Vagina (tissue), 2 donors: ENCODE data around the gene TMIE. TPM values are rescaled to one million over a fixed set of nuclear protein-coding genes. Genes with fewer than 3 reads are reported as not detected.

Source experiments
- DNase-seq, 2 donors: peaks; one replicate each; pipeline ENCODE4 v3.0.0-alpha.2; 2017; ENCODE audit errors: extremely low spot score in 2 of 2
- H3K27ac ChIP-seq: fragments of 200-600 bp; sonication (generic); one replicate; pipeline ENCODE4 v1.5.1; 2019
- H3K27me3 ChIP-seq: fragments of 200-600 bp; sonication (generic); one replicate; pipeline ENCODE4 v1.5.1; 2019
- H3K36me3 ChIP-seq, 2 donors: fragments of 200-600 bp; sonication (generic); one replicate each; pipeline ENCODE4 v1.5.1; 2017 to 2019
- H3K4me1 ChIP-seq: fragments of 200-600 bp; sonication (generic); one replicate; pipeline ENCODE4 v1.5.1; 2019
- H3K4me3 ChIP-seq, 2 donors: fragments of 200-600 bp; sonication (generic); 1 replicate in 1 of 2; 2 replicates in 1 of 2; pipeline ENCODE4 v1.5.1; 2016 to 2019
- H3K9me3 ChIP-seq: fragments of 200-600 bp; sonication (generic); one replicate; pipeline ENCODE4 v1.5.1; 2019
- POLR2A ChIP-seq, 2 donors: fragments of 450-650 bp; IDR thresholded peaks; one replicate each; pipeline ENCODE4 v1.6.1; 2017; ENCODE audit warnings: antibody characterized with exemption in 2 of 2, mild to moderate bottlenecking in 2 of 2, moderate library complexity in 2 of 2
- POLR2AphosphoS5 ChIP-seq, 2 donors: sonication (generic); formaldehyde crosslinking; IDR thresholded peaks; one replicate each; pipeline ENCODE4 v1.9.0; 2017; ENCODE audit warnings: antibody characterized with exemption in 2 of 2, mild to moderate bottlenecking in 2 of 2, low read depth in 1 of 2; ENCODE audit not compliant: insufficient read depth in 1 of 2
- intact Hi-C: fragments of 100-400 bp; cut with DNase I; formaldehyde crosslinking; loops from one replicate; pipeline ENCODE4 v1.15.1; 2023
- total RNA-seq: library from RNA; depleted of rRNA; stranded (reverse); fragments of >200 nt; gene quantifications from one replicate; pipeline ENCODE4 v1.2.3, GENCODE V29; 2016
- TF ChIP-seq, protein P1 (sequence below), 3 experiments: fragments of 450-650 bp in 2 of 3; fragments of 200-600 bp in 1 of 3; sonication (generic) in 1 of 3; IDR thresholded peaks; one replicate each; pipeline ENCODE4 v1.5.1; 2017 to 2019; ENCODE audit warnings: antibody characterized with exemption in 3 of 3, mild to moderate bottlenecking in 2 of 3, moderate library complexity in 2 of 3

TMIE gene
- total RNA-seq, 1 donor from 2014 or later = 0.74 TPM

- H3K27me3 ChIP-seq = no peaks in the 10 kb centered on the region
- intact Hi-C loops = no loop called here
- peak in 1 of 2 donors; percentile 19 for DNase-seq
These were observed 27.8 kb downstream of the TMIE start for GRCh38 chr3:46729038-46729437.

GRCh38 chr3:46730819-46731218 lies 29.6 kb downstream of the TMIE start:
- no peaks in the 10 kb centered on the region for H3K36me3 ChIP-seq
- intact Hi-C loops = no loop called here
- no peak for TF ChIP-seq POLR2AphosphoS5 (IDR thresholded peaks at IDR 0.05; ENCODE audit: insufficient read depth in 1 of 2, low read depth in 1 of 2)
- TF ChIP-seq, protein P1, sequence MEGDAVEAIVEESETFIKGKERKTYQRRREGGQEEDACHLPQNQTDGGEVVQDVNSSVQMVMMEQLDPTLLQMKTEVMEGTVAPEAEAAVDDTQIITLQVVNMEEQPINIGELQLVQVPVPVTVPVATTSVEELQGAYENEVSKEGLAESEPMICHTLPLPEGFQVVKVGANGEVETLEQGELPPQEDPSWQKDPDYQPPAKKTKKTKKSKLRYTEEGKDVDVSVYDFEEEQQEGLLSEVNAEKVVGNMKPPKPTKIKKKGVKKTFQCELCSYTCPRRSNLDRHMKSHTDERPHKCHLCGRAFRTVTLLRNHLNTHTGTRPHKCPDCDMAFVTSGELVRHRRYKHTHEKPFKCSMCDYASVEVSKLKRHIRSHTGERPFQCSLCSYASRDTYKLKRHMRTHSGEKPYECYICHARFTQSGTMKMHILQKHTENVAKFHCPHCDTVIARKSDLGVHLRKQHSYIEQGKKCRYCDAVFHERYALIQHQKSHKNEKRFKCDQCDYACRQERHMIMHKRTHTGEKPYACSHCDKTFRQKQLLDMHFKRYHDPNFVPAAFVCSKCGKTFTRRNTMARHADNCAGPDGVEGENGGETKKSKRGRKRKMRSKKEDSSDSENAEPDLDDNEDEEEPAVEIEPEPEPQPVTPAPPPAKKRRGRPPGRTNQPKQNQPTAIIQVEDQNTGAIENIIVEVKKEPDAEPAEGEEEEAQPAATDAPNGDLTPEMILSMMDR (IDR thresholded peaks at IDR 0.05) = no peak
- TF ChIP-seq POLR2A (IDR thresholded peaks at IDR 0.05) = no peak

More at GRCh38 chr3:46729038-46729437, 27.8 kb downstream of the TMIE start:
- Histone ChIP-seq H3K27ac (no peak overlapping the region), H3K4me1 (no peaks in the 10 kb centered on the region), H3K9me3 (no peaks in the 10 kb centered on the region), H3K4me3 (no peak overlapping the region), H3K36me3 (no peaks in the 10 kb centered on the region)
- TF ChIP-seq, protein P1 (IDR thresholded peaks at IDR 0.05) = no peak

DNA sequence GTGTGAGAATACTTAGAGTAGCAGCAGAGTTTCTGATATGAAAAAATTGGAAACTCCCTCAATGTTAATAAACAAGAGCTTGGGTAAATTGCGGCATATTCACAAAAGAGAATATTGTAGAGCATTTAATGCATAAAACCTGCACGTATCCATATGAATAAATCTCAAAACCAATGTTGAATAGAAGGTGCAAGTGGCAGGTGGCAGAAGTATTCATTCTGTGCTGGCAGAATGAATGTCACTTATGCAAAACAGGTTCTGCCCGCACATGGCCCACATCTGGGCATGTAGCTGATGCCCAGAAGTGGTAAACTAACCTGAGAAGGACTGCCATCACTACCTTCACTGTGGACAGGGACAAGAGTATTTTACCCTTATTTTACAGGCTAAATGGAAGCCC lies 30.6 kb downstream of the TMIE start:
- H3K4me1 ChIP-seq = no peaks in the 10 kb centered on the region
- no peak overlapping the region for H3K4me3 ChIP-seq
- intact Hi-C loops = no loop called here
- H3K27ac ChIP-seq = no peak overlapping the region
- TF ChIP-seq POLR2AphosphoS5 (IDR thresholded peaks at IDR 0.05; ENCODE audit: insufficient read depth in 1 of 2, low read depth in 1 of 2) (no peak), POLR2A (IDR thresholded peaks at IDR 0.05) (no peak)
- TF ChIP-seq, protein P1 (IDR thresholded peaks at IDR 0.05) = no peak
- H3K36me3 ChIP-seq = no peaks in the 10 kb centered on the region
- DNase-seq = peak in 1 of 2 donors; percentile 7
- H3K9me3 ChIP-seq = no peaks in the 10 kb centered on the region
- H3K27me3 ChIP-seq = no peaks in the 10 kb centered on the region

More at GRCh38 chr3:46730819-46731218, 29.6 kb downstream of the TMIE start:
- no peaks in the 10 kb centered on the region for H3K4me1 ChIP-seq
- H3K9me3 ChIP-seq = no peaks in the 10 kb centered on the region
- no peak overlapping the region for H3K4me3 ChIP-seq
- DNase-seq = no peak
- H3K27ac ChIP-seq = no peak overlapping the region
- no peaks in the 10 kb centered on the region for H3K27me3 ChIP-seq

DNA sequence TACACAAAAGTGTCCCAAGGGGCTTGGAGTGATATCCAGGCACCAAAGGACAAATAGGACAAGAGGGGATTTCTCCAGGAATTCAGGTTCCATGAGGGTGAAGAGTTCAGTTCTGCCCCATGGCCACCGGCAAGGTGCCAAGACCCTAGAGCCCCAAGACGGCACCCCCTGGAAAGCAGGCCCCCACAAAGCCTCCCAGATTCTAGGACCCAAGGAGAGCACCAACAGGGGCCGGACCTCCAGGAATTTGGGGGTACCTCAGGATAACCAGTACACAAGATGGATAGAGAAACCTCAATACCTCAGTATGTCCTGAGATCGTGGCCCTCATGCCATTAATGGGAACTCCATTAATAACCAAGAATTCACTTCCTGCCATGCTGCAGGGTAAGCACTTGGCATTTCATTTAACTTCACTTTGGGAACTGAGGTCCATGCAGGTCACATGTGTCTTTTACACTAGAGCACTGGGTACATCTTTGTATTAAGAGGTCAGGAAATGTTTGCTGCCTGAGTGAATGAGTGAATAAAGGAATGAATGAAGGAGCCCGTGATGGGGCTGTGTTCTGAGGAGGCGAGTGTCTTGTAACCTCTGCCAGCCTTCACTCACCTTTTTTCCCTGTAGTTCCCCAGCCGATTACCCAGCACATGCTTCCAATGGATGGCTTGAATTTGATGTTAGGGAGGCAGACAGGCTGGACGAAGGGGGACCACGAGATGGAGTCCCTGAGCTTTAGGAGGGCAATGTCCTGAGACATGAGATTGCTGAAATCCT lies 32.0 kb downstream of the TMIE start:
- Histone ChIP-seq H3K9me3 (no peaks in the 10 kb centered on the region), H3K36me3 (no peaks in the 10 kb centered on the region), H3K27ac (no peak overlapping the region), H3K27me3 (no peaks in the 10 kb centered on the region), H3K4me1 (no peaks in the 10 kb centered on the region), H3K4me3 (no peak overlapping the region)
- DNase-seq = peak in 1 of 2 donors; percentile 58
- no peak for TF ChIP-seq POLR2AphosphoS5 (IDR thresholded peaks at IDR 0.05; ENCODE audit: insufficient read depth in 1 of 2, low read depth in 1 of 2)
- no peak for TF ChIP-seq POLR2A (IDR thresholded peaks at IDR 0.05)
- TF ChIP-seq, protein P1 (IDR thresholded peaks at IDR 0.05) = no peak
- intact Hi-C loops = no loop called here

DNA sequence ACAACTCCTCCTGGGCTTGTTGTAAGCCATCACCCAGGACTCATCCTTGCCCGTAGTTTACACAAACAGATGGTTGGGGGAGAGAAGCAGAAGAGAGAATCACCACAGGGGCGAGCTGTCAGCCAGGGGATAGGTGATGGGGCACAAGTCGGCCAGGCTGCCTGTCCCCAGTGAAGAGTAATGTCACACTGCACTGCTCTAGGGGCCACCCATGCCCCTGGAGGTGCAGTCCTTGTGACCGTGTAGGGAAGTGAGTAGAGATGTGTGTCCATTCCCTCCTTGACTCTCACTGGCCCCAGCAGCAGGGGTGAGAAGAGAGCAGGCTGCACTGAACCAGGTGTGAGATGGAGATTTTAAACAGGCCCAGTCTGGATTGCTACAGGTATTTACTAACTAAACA lies 33.6 kb downstream of the TMIE start:
- Histone ChIP-seq H3K4me1 (no peaks in the 10 kb centered on the region), H3K36me3 (no peaks in the 10 kb centered on the region), H3K27ac (no peak overlapping the region), H3K9me3 (no peaks in the 10 kb centered on the region), H3K4me3 (no peak overlapping the region), H3K27me3 (no peaks in the 10 kb centered on the region)
- intact Hi-C loops = no loop called here
- TF ChIP-seq POLR2A (IDR thresholded peaks at IDR 0.05) = no peak
- TF ChIP-seq, protein P1 (IDR thresholded peaks at IDR 0.05) = no peak
- no peak for TF ChIP-seq POLR2AphosphoS5 (IDR thresholded peaks at IDR 0.05; ENCODE audit: insufficient read depth in 1 of 2, low read depth in 1 of 2)
- peak in 1 of 2 donors; percentile 67 for DNase-seq
